Neural cell (in vitro differentiated cells): ENCODE results near the gene ACOX1. TPM values are rescaled to one million over a fixed set of nuclear protein-coding genes. Genes with fewer than 3 reads are reported as not detected.

Experiments
- H2AFZ ChIP-seq: fragments of 200-600, 300-800 bp; sonication (generic), shearing (Covaris generic); 2 replicates; pipeline ENCODE4 v1.6.0; 2014; ENCODE audit warnings: low read depth, mild to moderate bottlenecking, antibody characterized with exemption, low read length, moderate library complexity
- H3F3A ChIP-seq: fragments of 200-600 bp; shearing (Covaris generic); 2 replicates; pipeline ENCODE4 v1.6.1; 2016; ENCODE audit warnings: mild to moderate bottlenecking, moderate library complexity, mixed read lengths, antibody characterized with exemption, low read length; ENCODE audit not compliant: insufficient read depth, poor library complexity, severe bottlenecking
- H3K27ac ChIP-seq: fragments of 200-600, 300-800 bp; sonication (generic), shearing (Covaris generic); 2 replicates; pipeline ENCODE4 v1.5.1; 2014; ENCODE audit warnings: mild to moderate bottlenecking, low read length, moderate library complexity
- H3K27me3 ChIP-seq: fragments of 300-800, 200-600 bp; sonication (generic), shearing (Covaris generic); 2 replicates; pipeline ENCODE4 v1.6.0; 2014; ENCODE audit warnings: mild to moderate bottlenecking, low read depth, low read length, moderate library complexity; ENCODE audit not compliant: insufficient read depth
- H3K36me3 ChIP-seq: fragments of 300-800, 200-600 bp; sonication (generic), shearing (Covaris generic); 2 replicates; pipeline ENCODE4 v1.5.1; 2014; ENCODE audit warnings: mild to moderate bottlenecking, antibody characterized with exemption, low read length, moderate library complexity; ENCODE audit not compliant: insufficient read depth
- H3K4me2 ChIP-seq: fragments of 300-800, 200-600 bp; sonication (generic), shearing (Covaris generic); 2 replicates; pipeline ENCODE4 v1.6.0; 2014; ENCODE audit warnings: mild to moderate bottlenecking, low read length
- H3K4me3 ChIP-seq: fragments of 300-800, 200-600 bp; sonication (generic), shearing (Covaris generic); 2 replicates; pipeline ENCODE4 v1.5.1; 2014; ENCODE audit warnings: mild to moderate bottlenecking, low read length, moderate library complexity
- H3K79me2 ChIP-seq: fragments of 200-600 bp; shearing (Covaris generic); replicated peaks from 2 replicates; pipeline ENCODE4 v1.6.0; 2014; ENCODE audit warnings: mild to moderate bottlenecking, low read length, moderate library complexity; ENCODE audit not compliant: insufficient read depth
- H3K9ac ChIP-seq: fragments of 300-800, 200-600 bp; sonication (generic), shearing (Covaris generic); 2 replicates; pipeline ENCODE4 v1.6.1; 2016; ENCODE audit warnings: mild to moderate bottlenecking, low read length, mixed read lengths
- H3K9me2 ChIP-seq: fragments of 200-600 bp; shearing (Covaris generic); 2 replicates; pipeline ENCODE4 v1.6.1; 2016; ENCODE audit warnings: mild to moderate bottlenecking, low read length, mixed read lengths; ENCODE audit not compliant: insufficient read depth
- H3K9me3 ChIP-seq: fragments of 200-600, 300-800 bp; sonication (generic), shearing (Covaris generic); 2 replicates; pipeline ENCODE4 v1.6.1; 2016; ENCODE audit warnings: mild to moderate bottlenecking, mixed run types, low read length, moderate library complexity, mixed read lengths
- H4K20me1 ChIP-seq: fragments of 200-600 bp; shearing (Covaris generic); 2 replicates; pipeline ENCODE4 v1.6.1; 2016; ENCODE audit warnings: mild to moderate bottlenecking, mixed run types; ENCODE audit not compliant: insufficient read depth
- EP300 ChIP-seq: fragments of 450-650 bp; conservative IDR thresholded peaks from 2 replicates; pipeline ENCODE4 v1.6.1; 2014; ENCODE audit warnings: antibody characterized with exemption, mild to moderate bottlenecking, moderate library complexity; ENCODE audit not compliant: poor library complexity, severe bottlenecking
- EZH2 ChIP-seq: fragments of 200-600, 300-800 bp; shearing (Covaris generic), sonication (generic); IDR thresholded peaks from 2 replicates; pipeline ENCODE4 v1.6.1; 2014; ENCODE audit warnings: antibody characterized with exemption, low read length, borderline replicate concordance, mild to moderate bottlenecking; ENCODE audit not compliant: insufficient read depth, poor library complexity, severe bottlenecking
- MXI1 ChIP-seq: fragments of 450-650 bp; conservative IDR thresholded peaks from 2 replicates; pipeline ENCODE4 v1.6.1; 2014; ENCODE audit warnings: antibody characterized with exemption, mild to moderate bottlenecking; ENCODE audit not compliant: poor library complexity, severe bottlenecking
- POLR2AphosphoS5 ChIP-seq: IDR thresholded peaks from 2 replicates; pipeline ENCODE4 v1.6.1; 2012
- RAD21 ChIP-seq: fragments of 450-650 bp; conservative IDR thresholded peaks from 2 replicates; pipeline ENCODE4 v1.6.1; 2014; ENCODE audit warnings: antibody characterized with exemption, mild to moderate bottlenecking, moderate library complexity
- SMC3 ChIP-seq: fragments of 450-650 bp; conservative IDR thresholded peaks from 2 replicates; pipeline ENCODE4 v1.6.1; 2014; ENCODE audit warnings: antibody characterized with exemption, mild to moderate bottlenecking, moderate library complexity; ENCODE audit not compliant: poor library complexity
- TAF1 ChIP-seq: IDR thresholded peaks from 2 replicates; pipeline ENCODE4 v1.6.1; 2012; ENCODE audit warnings: low read depth
- polyA plus RNA-seq: library from polyadenylated mRNA; depleted of rRNA; stranded (reverse); fragments of >200 nt; gene quantifications from 2 replicates; pipeline ENCODE4 v1.2.3, GENCODE V29; 2014
- TF ChIP-seq, protein P1 (sequence below): fragments of 450-650 bp; IDR thresholded peaks from 2 replicates; pipeline ENCODE4 v1.5.1; 2014; ENCODE audit warnings: antibody characterized with exemption, mild to moderate bottlenecking, moderate library complexity; ENCODE audit not compliant: poor library complexity, severe bottlenecking
- TF ChIP-seq, protein P2 (sequence below): IDR thresholded peaks from 2 replicates; pipeline ENCODE4 v1.6.1; 2012; ENCODE audit warnings: borderline replicate concordance

ACOX1 gene
- polyA plus RNA-seq, 1 donor from 2014 or later, result 31.2 TPM

DNA sequence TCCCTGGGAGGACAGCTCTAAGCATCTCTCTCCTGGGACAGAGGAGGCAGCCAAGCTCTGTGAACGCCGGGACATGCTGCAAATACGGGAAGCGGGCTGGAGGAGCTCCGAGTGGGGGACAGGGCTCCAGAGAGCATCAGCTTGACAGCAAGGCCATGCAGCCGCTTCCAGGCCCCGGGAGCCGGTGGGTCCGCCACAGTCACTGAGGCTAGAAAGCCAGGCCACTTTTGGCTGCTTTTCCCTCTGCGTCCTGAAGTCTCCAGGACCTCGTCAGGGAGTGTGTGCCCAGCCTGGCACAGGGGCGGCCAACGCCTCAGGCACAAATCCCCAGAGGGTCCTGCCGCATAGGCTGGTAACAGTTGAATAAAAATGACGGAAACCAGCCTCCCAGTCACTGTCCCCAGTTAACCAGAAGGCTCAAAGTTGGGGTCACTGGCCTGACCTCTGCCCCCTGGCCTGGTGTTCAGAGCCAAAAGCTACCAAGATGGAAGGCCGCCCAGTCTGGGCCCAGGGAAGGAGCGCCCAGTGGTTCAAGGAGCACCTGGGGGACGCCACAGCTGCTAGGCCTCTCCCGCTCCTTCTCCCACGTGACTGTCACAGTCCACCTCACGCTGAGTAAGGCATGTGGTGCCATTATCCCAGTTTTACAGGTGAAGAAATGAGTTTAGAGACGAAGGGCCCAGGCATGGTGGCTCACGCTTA lies 79.0 kb downstream of the ACOX1 start:
- no peaks in the 10 kb centered on the region for H3K27me3 ChIP-seq
- H3F3A ChIP-seq, result no peaks in the 10 kb centered on the region
- no peak overlapping the region for H3K4me3 ChIP-seq
- TF ChIP-seq POLR2AphosphoS5, result no peak
- TF ChIP-seq TAF1, result no peak
- H3K9me2 ChIP-seq, result no peaks in the 10 kb centered on the region
- H3K9me3 ChIP-seq, result no peaks in the 10 kb centered on the region
- no peak overlapping the region for H3K27ac ChIP-seq
- H4K20me1 ChIP-seq, result no peaks in the 10 kb centered on the region
- no peak overlapping the region for H3K4me2 ChIP-seq
- no peak overlapping the region for H3K9ac ChIP-seq
- H2AFZ ChIP-seq, result no peak overlapping the region
- no peaks in the 10 kb centered on the region for H3K79me2 ChIP-seq
- H3K36me3 ChIP-seq, result no peaks in the 10 kb centered on the region

DNA sequence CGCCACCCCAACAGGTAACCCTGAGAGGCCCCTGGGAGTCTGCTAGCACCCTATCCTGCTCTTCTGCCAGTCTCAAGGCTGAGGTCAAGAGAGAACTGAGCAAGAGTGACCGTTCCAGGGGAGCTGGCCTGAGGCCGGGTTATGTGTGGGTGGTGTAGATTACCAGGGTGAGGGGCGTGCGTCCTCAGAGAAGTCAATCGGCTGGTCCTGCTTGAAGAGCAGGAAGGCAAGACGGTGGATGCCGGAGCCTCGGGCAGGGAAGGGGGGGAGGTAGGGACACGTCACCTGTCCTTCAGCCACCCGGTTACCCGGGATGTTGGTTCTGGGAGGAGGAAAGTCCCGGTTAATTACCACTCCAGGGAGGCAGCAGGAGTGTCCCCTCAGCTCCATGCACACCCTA lies 79.6 kb downstream of the ACOX1 start:
- no peaks in the 10 kb centered on the region for H3K79me2 ChIP-seq
- no peak overlapping the region for H3K27ac ChIP-seq
- H3K36me3 ChIP-seq, result no peaks in the 10 kb centered on the region
- no peak overlapping the region for H3K9ac ChIP-seq
- no peaks in the 10 kb centered on the region for H3K27me3 ChIP-seq
- H3K4me3 ChIP-seq, result no peak overlapping the region
- TF ChIP-seq TAF1, result no peak
- H2AFZ ChIP-seq, result no peak overlapping the region
- H4K20me1 ChIP-seq, result no peaks in the 10 kb centered on the region
- H3F3A ChIP-seq, result no peaks in the 10 kb centered on the region
- H3K4me2 ChIP-seq, result no peak overlapping the region
- no peaks in the 10 kb centered on the region for H3K9me2 ChIP-seq
- no peaks in the 10 kb centered on the region for H3K9me3 ChIP-seq

GRCh38 chr17:75898791-75899190 lies 80.2 kb downstream of the ACOX1 start:
- H3K27me3 ChIP-seq, result no peaks in the 10 kb centered on the region
- H3K79me2 ChIP-seq, result no peaks in the 10 kb centered on the region
- no peaks in the 10 kb centered on the region for H3F3A ChIP-seq
- no peaks in the 10 kb centered on the region for H3K9me2 ChIP-seq
- no peak overlapping the region for H3K27ac ChIP-seq
- no peak overlapping the region for H2AFZ ChIP-seq
- no peaks in the 10 kb centered on the region for H3K9me3 ChIP-seq
- no peaks in the 10 kb centered on the region for H3K36me3 ChIP-seq
- no peak for TF ChIP-seq RAD21
- TF ChIP-seq EZH2, result no peak
- TF ChIP-seq EP300, result no peak
- TF ChIP-seq SMC3, result no peak
- H4K20me1 ChIP-seq, result no peaks in the 10 kb centered on the region
- H3K4me2 ChIP-seq, result no peak overlapping the region
- H3K9ac ChIP-seq, result no peak overlapping the region
- no peak overlapping the region for H3K4me3 ChIP-seq

DNA sequence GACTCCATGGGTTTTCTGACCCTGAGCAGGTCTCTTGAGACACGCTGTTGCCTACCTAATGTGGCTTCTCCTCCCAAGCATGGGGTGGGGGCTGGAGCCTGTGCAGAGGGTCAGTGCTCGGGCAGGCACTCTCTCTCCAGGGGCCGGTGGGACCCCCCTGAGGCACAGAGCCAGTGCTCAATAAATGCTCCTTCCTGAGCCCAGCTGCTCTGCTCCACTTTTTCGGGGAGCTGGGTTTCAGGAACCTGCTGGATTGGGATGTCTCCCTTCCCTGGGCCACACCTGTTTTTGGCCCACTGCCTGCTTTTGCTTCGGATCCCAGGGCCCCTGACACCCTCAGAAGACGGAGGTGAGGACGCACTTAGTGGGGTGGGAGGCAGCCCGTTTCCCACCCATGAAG lies 80.9 kb downstream of the ACOX1 start:
- no peaks in the 10 kb centered on the region for H3F3A ChIP-seq
- no peaks in the 10 kb centered on the region for H3K79me2 ChIP-seq
- no peak overlapping the region for H3K4me2 ChIP-seq
- no peak overlapping the region for H2AFZ ChIP-seq
- no peak for TF ChIP-seq POLR2AphosphoS5
- TF ChIP-seq RAD21, result no peak
- TF ChIP-seq, protein P1, sequence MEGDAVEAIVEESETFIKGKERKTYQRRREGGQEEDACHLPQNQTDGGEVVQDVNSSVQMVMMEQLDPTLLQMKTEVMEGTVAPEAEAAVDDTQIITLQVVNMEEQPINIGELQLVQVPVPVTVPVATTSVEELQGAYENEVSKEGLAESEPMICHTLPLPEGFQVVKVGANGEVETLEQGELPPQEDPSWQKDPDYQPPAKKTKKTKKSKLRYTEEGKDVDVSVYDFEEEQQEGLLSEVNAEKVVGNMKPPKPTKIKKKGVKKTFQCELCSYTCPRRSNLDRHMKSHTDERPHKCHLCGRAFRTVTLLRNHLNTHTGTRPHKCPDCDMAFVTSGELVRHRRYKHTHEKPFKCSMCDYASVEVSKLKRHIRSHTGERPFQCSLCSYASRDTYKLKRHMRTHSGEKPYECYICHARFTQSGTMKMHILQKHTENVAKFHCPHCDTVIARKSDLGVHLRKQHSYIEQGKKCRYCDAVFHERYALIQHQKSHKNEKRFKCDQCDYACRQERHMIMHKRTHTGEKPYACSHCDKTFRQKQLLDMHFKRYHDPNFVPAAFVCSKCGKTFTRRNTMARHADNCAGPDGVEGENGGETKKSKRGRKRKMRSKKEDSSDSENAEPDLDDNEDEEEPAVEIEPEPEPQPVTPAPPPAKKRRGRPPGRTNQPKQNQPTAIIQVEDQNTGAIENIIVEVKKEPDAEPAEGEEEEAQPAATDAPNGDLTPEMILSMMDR, result no peak
- TF ChIP-seq MXI1, result no peak
- no peak for TF ChIP-seq EZH2
- TF ChIP-seq, protein P2, sequence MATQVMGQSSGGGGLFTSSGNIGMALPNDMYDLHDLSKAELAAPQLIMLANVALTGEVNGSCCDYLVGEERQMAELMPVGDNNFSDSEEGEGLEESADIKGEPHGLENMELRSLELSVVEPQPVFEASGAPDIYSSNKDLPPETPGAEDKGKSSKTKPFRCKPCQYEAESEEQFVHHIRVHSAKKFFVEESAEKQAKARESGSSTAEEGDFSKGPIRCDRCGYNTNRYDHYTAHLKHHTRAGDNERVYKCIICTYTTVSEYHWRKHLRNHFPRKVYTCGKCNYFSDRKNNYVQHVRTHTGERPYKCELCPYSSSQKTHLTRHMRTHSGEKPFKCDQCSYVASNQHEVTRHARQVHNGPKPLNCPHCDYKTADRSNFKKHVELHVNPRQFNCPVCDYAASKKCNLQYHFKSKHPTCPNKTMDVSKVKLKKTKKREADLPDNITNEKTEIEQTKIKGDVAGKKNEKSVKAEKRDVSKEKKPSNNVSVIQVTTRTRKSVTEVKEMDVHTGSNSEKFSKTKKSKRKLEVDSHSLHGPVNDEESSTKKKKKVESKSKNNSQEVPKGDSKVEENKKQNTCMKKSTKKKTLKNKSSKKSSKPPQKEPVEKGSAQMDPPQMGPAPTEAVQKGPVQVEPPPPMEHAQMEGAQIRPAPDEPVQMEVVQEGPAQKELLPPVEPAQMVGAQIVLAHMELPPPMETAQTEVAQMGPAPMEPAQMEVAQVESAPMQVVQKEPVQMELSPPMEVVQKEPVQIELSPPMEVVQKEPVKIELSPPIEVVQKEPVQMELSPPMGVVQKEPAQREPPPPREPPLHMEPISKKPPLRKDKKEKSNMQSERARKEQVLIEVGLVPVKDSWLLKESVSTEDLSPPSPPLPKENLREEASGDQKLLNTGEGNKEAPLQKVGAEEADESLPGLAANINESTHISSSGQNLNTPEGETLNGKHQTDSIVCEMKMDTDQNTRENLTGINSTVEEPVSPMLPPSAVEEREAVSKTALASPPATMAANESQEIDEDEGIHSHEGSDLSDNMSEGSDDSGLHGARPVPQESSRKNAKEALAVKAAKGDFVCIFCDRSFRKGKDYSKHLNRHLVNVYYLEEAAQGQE, result no peak
- no peak for TF ChIP-seq SMC3
- no peak for TF ChIP-seq TAF1
- no peak for TF ChIP-seq EP300
- H3K36me3 ChIP-seq, result no peaks in the 10 kb centered on the region
- no peaks in the 10 kb centered on the region for H4K20me1 ChIP-seq
- no peak overlapping the region for H3K27ac ChIP-seq
- H3K9ac ChIP-seq, result no peak overlapping the region
- no peaks in the 10 kb centered on the region for H3K9me3 ChIP-seq
- H3K9me2 ChIP-seq, result no peaks in the 10 kb centered on the region
- H3K27me3 ChIP-seq, result no peaks in the 10 kb centered on the region
- H3K4me3 ChIP-seq, result no peak overlapping the region
